Endothelial cell of umbilical vein (primary cell): ENCODE measurements around the gene RBM25.

Experiments used
- GATA2 ChIP-seq: IDR thresholded peaks from 2 replicates; pipeline ENCODE4 v1.7.0; 2011; ENCODE audit warnings: low read depth, mild to moderate bottlenecking, moderate library complexity, mixed read lengths, low read length; ENCODE audit not compliant: insufficient read length, insufficient read depth
- MAX ChIP-seq: IDR thresholded peaks from 2 replicates; pipeline ENCODE4 v1.6.1; 2011; ENCODE audit not compliant: insufficient read depth, insufficient read length
- POLR2AphosphoS5 ChIP-seq: IDR thresholded peaks from 2 replicates; pipeline ENCODE4 v1.6.1; 2012; ENCODE audit warnings: low read depth, mild to moderate bottlenecking, control low read depth, low read length, moderate library complexity; ENCODE audit not compliant: insufficient read depth
- TF ChIP-seq, protein P1 (sequence below), 2 donors: IDR thresholded peaks; 1 replicate in 1 of 2; 2 replicates in 1 of 2; pipeline ENCODE4 v1.5.1; 2011; ENCODE audit warnings: low read length in 2 of 2, mild to moderate bottlenecking in 2 of 2, moderate library complexity in 2 of 2, control low read depth in 1 of 2, inconsistent platforms in 1 of 2, low read depth in 1 of 2; ENCODE audit not compliant: insufficient read depth in 1 of 2; ENCODE audit errors: extremely low read depth in 1 of 2

- TF ChIP-seq GATA2, result no peak
- TF ChIP-seq, protein P1, sequence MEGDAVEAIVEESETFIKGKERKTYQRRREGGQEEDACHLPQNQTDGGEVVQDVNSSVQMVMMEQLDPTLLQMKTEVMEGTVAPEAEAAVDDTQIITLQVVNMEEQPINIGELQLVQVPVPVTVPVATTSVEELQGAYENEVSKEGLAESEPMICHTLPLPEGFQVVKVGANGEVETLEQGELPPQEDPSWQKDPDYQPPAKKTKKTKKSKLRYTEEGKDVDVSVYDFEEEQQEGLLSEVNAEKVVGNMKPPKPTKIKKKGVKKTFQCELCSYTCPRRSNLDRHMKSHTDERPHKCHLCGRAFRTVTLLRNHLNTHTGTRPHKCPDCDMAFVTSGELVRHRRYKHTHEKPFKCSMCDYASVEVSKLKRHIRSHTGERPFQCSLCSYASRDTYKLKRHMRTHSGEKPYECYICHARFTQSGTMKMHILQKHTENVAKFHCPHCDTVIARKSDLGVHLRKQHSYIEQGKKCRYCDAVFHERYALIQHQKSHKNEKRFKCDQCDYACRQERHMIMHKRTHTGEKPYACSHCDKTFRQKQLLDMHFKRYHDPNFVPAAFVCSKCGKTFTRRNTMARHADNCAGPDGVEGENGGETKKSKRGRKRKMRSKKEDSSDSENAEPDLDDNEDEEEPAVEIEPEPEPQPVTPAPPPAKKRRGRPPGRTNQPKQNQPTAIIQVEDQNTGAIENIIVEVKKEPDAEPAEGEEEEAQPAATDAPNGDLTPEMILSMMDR (IDR thresholded peaks at IDR 0.05; ENCODE audit: extremely low read depth in 1 of 2, insufficient read depth in 1 of 2, low read depth in 1 of 2, low read length in 2 of 2), result no peak
- no peak for TF ChIP-seq MAX
- no peak for TF ChIP-seq POLR2AphosphoS5
Observed at GRCh38 chr14:73097421-73097820, 39.1 kb downstream of the RBM25 start.
